GM19238 (cell line): ENCODE results near the gene CHAF1B.
"Not testable (repeated sequence)": the region's sequence is repeated elsewhere in the genome, so short reads cannot be mapped to it uniquely, and the experiment has no call there.

Experiments
- DNase-seq: peaks from one replicate; pipeline ENCODE4 v3.0.0; 2011; ENCODE audit warnings: low spot score; ENCODE audit not compliant: insufficient read length

CHAF1B gene

GRCh38 chr21:36385233-36386030, at the start of gene CHAF1B:
TSS of gene CHAF1B (plus strand) at chr21:36385392. CDS start at chr21:36386137, 745 bp downstream.
- peak; percentile 84 for DNase-seq

- DNase-seq, result no peak
These were observed 48.1 kb upstream of the CHAF1B start for GRCh38 chr21:36337099-36337509.

GRCh38 chr21:36338975-36339374, 46.2 kb upstream of the CHAF1B start:
- no peak for DNase-seq

- DNase-seq, result not testable (repeated sequence)
These were observed 42.6 kb upstream of the CHAF1B start for GRCh38 chr21:36342581-36342980.

- DNase-seq, result no peak
These were observed 40.3 kb upstream of the CHAF1B start for GRCh38 chr21:36344931-36345330.

GRCh38 chr21:36347278-36347961, 37.8 kb upstream of the CHAF1B start:
- no peak for DNase-seq

- no peak for DNase-seq
These were observed 37.2 kb upstream of the CHAF1B start for GRCh38 chr21:36347962-36348328.

GRCh38 chr21:36349315-36349714, 35.9 kb upstream of the CHAF1B start:
- DNase-seq, result no peak

GRCh38 chr21:36350282-36350910, 34.8 kb upstream of the CHAF1B start:
- no peak for DNase-seq

GRCh38 chr21:36354918-36355680, 30.1 kb upstream of the CHAF1B start:
- no peak for DNase-seq

- DNase-seq, result no peak
These were observed 29.3 kb upstream of the CHAF1B start for GRCh38 chr21:36355868-36356267.

GRCh38 chr21:36359185-36359584, 26.0 kb upstream of the CHAF1B start:
- no peak for DNase-seq

- DNase-seq, result no peak
These were observed 16.0 kb upstream of the CHAF1B start for GRCh38 chr21:36369064-36369685.

- DNase-seq, result no peak
These were observed 9.2 kb upstream of the CHAF1B start for GRCh38 chr21:36375994-36376393.

GRCh38 chr21:36377391-36377842, 7.8 kb upstream of the CHAF1B start:
- DNase-seq, result no peak

GRCh38 chr21:36379251-36379650, 5.9 kb upstream of the CHAF1B start:
- DNase-seq, result no peak

- no peak for DNase-seq
These were observed 3.2 kb upstream of the CHAF1B start for GRCh38 chr21:36381841-36382589.

- not testable (repeated sequence) for DNase-seq
These were observed 2.5 kb upstream of the CHAF1B start for GRCh38 chr21:36382722-36383121.

- no peak for DNase-seq
These were observed 333 bp upstream of the CHAF1B start for GRCh38 chr21:36384885-36385232.

- no peak for DNase-seq
These were observed 945 bp downstream of the CHAF1B start for GRCh38 chr21:36386031-36386642.
